ENCODE measurements around the gene RPP14.

Gene RPP14

DNA sequence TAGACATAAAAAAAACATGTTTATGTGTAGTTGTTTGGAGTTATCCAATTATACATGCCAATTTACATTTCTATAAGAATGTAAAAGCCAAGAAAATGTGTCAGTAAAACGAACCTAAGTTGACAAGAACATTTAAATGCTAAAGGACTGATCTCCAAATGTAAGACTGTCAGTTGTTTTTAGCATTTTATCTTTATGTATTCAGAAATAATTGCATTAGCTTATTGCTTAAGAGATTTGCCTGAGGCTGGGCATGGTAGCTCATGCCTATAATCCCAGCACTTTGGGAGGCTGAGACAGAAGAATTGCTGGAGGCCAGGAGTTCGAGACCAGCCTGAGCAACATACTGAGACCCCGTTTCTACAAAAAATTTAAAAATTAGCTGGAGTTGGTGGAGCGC lies 53.6 kb downstream of the RPP14 start:
- DNase-seq, result no peak

- DNase-seq, result no peak
Observed at GRCh38 chr3:58361866-58362265, 55.8 kb downstream of the RPP14 start.

DNA sequence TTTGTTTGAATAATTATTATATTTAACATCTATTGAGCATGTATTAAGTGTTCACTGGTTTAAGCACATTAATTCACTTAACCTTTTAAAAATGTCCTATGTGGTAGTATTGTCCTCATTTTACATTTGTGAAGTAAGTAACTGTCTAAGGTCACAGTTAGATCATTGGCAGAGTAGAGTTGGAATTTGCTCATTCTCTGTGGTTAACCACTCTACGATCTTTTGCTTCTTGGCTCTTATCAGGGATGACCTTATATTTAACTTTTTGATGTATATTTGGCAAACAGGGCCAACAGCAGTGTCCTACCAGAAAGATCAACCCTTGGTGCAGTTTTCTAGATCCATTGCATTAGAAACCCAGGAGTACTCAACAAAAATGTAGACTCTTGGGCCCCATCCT lies 60.7 kb downstream of the RPP14 start:
- DNase-seq, result no peak

DNA sequence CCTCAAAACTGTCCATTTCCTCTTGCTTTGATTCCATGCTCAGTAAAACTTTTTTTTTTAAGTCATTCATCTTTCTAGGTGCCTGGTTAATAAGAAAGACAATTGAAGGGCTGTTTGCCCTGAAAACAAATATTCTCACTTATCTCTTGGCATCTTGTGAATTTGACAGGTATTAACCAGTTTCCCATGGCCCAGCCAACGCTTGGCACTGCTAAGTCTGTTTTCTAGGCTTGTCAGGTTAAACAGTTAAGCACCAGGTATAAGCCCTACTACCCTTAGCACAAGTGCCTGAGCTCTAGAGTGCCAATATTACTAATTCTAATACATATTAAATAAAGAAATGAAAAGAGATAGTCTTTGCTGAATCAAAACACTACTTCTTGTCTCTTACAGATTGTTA lies 63.0 kb downstream of the RPP14 start:
- DNase-seq, result no peak

Data from NCI-H2081 (cell line).